Testis (tissue), 3 donors: ENCODE results near the gene UNC5CL. TPM values are rescaled to one million over a fixed set of nuclear protein-coding genes. Genes with fewer than 3 reads are reported as not detected.

Source experiments
- DNase-seq: peaks from one replicate; pipeline ENCODE4 v3.0.0-alpha.2; 2019
- H3K27ac ChIP-seq, 2 donors: fragments of 200-600 bp; sonication (generic); one replicate each; pipeline ENCODE4 v1.5.1; 2019
- H3K27me3 ChIP-seq: fragments of 200-600 bp; sonication (generic); one replicate; pipeline ENCODE4 v1.5.1; 2019
- H3K36me3 ChIP-seq: fragments of 200-600 bp; sonication (generic); one replicate; pipeline ENCODE4 v1.5.1; 2017; ENCODE audit warnings: low read depth; ENCODE audit errors: missing control alignments
- H3K4me1 ChIP-seq: fragments of 200-600 bp; sonication (generic); one replicate; pipeline ENCODE4 v1.5.1; 2019
- H3K4me3 ChIP-seq, 2 donors: fragments of 200-600 bp; sonication (generic); one replicate each; pipeline ENCODE4 v1.5.1; 2017 to 2019
- H3K9me3 ChIP-seq: fragments of 200-600 bp; sonication (generic); one replicate; pipeline ENCODE4 v1.5.1; 2017
- POLR2A ChIP-seq: fragments of 450-650 bp; IDR thresholded peaks from one replicate; pipeline ENCODE4 v1.6.1; 2017; ENCODE audit warnings: antibody characterized with exemption, mild to moderate bottlenecking, moderate library complexity
- WGBS, 2 donors: methylation state at CpG; one replicate each; pipeline ENCODE4 v1.1.5; 2018; 5-methylcytosine and 5-hydroxymethylcytosine counted together
- intact Hi-C: fragments of 100-400 bp; cut with DNase I; formaldehyde crosslinking; loops from one replicate; pipeline ENCODE4 v1.15.1; 2023; ENCODE audit warnings: low total_unique reads
- polyA plus RNA-seq: library from polyadenylated mRNA; stranded (reverse); fragments of 350-450 nt; fragmentation: Illumina TruSeq; extraction: RNeasy Lipid Tissue Mini Kit (QIAGEN cat#74804); gene quantifications from one replicate; pipeline ENCODE4 v1.2.3, GENCODE V29; 2014; ENCODE audit warnings: low read depth, low replicate concordance; ENCODE audit not compliant: insufficient read depth
- total RNA-seq, 2 donors: library from RNA; depleted of rRNA; stranded (reverse); fragments of >200 nt; gene quantifications; one replicate each; pipeline ENCODE4 v1.2.3, GENCODE V29; 2016
- TF ChIP-seq, protein P1 (sequence below), 3 experiments: fragments of 450-650 bp in 2 of 3; fragments of 200-600 bp in 1 of 3; sonication (generic) in 1 of 3; IDR thresholded peaks; one replicate each; pipeline ENCODE4 v1.5.1; 2016 to 2019; ENCODE audit warnings: antibody characterized with exemption in 3 of 3, mild to moderate bottlenecking in 2 of 3, moderate library complexity in 1 of 3

UNC5CL gene
- total and polyA plus RNA-seq, 3 donors from 2014 or later = 2.0 to 3.2 (median 3.1) TPM

DNA sequence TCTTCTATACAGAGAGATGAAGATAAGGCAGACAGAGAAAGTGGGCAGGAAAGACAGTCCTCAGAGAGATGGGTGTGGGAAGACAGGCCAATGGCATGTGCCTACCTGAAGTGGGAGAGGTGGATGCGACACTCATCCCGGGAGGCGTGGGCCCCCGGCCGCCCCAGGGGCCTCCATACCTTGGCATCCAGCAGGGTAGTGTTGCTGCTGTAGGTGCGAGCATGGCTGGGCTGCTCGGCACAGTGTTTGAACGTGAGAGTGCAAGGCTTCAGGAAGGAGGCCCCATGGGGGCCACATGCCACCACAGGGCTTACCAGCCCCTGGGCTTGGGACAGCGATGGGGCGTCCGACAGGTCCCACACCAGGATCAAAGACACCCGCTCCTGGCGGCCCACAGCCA lies 5.2 kb downstream of the UNC5CL start:
- no peaks in the 10 kb centered on the region for H3K27me3 ChIP-seq
- TF ChIP-seq, protein P1, sequence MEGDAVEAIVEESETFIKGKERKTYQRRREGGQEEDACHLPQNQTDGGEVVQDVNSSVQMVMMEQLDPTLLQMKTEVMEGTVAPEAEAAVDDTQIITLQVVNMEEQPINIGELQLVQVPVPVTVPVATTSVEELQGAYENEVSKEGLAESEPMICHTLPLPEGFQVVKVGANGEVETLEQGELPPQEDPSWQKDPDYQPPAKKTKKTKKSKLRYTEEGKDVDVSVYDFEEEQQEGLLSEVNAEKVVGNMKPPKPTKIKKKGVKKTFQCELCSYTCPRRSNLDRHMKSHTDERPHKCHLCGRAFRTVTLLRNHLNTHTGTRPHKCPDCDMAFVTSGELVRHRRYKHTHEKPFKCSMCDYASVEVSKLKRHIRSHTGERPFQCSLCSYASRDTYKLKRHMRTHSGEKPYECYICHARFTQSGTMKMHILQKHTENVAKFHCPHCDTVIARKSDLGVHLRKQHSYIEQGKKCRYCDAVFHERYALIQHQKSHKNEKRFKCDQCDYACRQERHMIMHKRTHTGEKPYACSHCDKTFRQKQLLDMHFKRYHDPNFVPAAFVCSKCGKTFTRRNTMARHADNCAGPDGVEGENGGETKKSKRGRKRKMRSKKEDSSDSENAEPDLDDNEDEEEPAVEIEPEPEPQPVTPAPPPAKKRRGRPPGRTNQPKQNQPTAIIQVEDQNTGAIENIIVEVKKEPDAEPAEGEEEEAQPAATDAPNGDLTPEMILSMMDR (IDR thresholded peaks at IDR 0.05) = no peak
- no peak for TF ChIP-seq POLR2A
- H3K4me1 ChIP-seq = peaks cover 1% of the 10 kb centered on the region
- H3K27ac ChIP-seq = no peak overlapping the region
- intact Hi-C loops = loop anchor here (10.0 kb wide), 1 partner anchor 139 kb away; no protein-coding TSS in a partner anchor
- no peak overlapping the region for H3K4me3 ChIP-seq
- H3K36me3 ChIP-seq = no peaks in the 10 kb centered on the region
- H3K9me3 ChIP-seq = no peaks in the 10 kb centered on the region
- no peak for DNase-seq
- WGBS, 2 donors = 87 to 95% methylated on average over 8 to 13 of the region's 13 CpGs

DNA sequence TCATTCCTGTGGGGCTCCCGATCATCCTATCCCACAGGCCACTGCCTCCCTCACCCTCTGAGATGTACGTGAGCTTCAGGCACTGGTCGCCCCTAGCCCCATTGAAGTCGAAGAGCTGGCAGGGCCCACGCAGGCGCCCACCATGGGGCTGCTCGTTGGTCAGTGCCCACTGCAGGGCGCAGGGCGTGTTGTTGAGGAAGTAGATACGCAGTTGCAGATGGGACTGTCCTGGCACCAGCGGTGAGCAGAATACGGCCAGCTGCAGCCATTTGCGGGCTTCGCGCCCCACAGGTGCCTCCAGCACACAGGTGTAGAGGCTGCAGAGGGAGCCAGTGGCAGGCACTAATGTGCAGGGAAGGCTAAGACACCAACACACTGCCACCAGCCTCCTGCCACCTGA lies 6.2 kb downstream of the UNC5CL start:
- Histone ChIP-seq H3K4me1 (peaks cover 5% of the 10 kb centered on the region), H3K27ac (no peak overlapping the region), H3K36me3 (no peaks in the 10 kb centered on the region), H3K4me3 (no peak overlapping the region), H3K27me3 (no peaks in the 10 kb centered on the region), H3K9me3 (no peaks in the 10 kb centered on the region)
- intact Hi-C loops = loop anchor here (10.0 kb wide), 1 partner anchor 138 kb away; no protein-coding TSS in a partner anchor
- 91 to 92% methylated on average over 8 to 15 of the region's 15 CpGs for WGBS, 2 donors
- no peak for DNase-seq
- TF ChIP-seq, protein P1 (IDR thresholded peaks at IDR 0.05) = no peak
- TF ChIP-seq POLR2A = no peak

DNA sequence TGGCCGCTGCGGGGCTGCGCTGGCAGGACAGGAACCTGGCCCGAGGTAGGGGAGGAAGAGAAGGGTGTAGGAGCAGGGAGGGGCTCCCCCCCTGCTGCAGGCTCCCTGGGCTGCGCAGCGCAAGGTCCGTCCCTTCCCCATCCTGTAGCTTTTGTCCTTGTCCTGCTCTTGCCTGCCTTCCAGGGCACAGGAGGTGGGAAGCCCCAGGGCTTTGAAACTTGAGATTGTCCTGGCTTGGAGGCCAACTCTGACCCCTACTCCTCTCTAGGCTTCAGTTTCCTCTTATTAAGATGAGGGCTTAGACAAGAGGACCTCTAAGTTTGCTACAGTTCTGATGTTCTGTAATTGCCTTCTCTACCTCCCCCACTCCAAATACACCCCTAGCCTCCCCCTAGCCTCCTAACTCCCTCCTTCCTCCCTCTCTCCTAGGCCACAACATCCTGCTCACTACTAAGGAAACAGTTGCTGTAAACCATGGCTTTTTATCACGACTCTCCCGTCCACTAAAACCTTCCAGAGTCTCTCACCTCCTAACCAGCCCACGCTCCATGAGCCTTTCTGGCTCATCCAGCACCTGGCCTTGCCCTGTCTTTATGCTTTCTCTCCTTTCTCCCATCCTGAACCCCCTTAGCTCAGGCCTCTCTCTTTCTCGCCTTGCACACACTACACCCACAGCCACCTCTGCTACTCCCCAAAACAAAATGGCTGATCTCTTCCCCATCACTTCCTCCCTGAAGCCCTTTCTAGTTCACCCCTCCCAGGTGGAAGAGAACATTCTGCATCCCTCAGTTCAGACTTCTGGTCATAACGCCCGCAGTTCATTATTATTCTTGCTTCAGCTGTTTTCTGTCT lies 10.2 kb downstream of the UNC5CL start:
- Histone ChIP-seq H3K4me1 (peaks cover 11% of the 10 kb centered on the region), H3K4me3 (peak overlapping the region; percentile 63 to 64), H3K27ac (peak overlapping the region; percentile 8 to 34), H3K9me3 (no peaks in the 10 kb centered on the region), H3K27me3 (no peaks in the 10 kb centered on the region), H3K36me3 (no peaks in the 10 kb centered on the region)
- no peak for DNase-seq
- intact Hi-C loops = no loop called here
- TF ChIP-seq, protein P1 (IDR thresholded peaks at IDR 0.05) = no peak
- TF ChIP-seq POLR2A = no peak
- 33 to 61% methylated on average over 7 to 13 of the region's 13 CpGs for WGBS, 2 donors

DNA sequence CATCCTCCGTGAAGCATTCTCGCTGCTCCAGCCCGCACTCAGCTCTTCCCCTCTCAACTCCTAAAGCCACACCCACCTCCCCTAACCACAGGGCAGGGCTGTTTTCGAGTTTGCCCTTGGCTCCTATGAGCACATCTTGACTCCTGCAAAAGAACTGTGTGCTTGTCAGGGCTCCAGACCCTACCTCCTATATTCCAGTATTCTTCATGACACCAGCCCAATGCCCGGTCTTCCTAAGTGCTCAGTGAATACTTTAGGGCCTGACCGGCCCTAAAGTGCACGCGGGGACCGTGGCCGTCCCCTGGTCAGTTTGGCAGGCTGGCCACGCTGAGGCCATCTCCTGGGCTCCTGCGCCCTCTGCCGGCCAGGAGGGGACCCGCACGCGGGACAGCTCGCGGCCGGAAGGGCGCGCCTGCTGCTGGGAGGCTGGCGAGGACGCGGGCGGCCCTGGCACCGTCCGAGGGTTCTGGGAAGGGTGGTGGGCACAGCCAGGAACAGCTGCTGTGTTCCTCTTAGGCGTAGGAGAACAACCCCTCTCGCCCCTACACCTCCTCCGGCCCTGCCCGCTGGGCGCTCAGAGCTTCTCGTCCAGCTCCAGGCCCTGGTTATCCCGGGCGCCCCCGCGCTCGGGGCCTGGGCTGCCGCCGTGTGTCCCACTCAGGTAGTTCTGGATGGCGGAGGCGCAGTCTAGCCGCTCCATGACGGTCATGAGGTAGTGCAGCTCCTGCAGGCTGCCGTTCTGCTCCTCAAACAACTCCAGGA lies 11.0 kb downstream of the UNC5CL start:
- TF ChIP-seq, protein P1 (IDR thresholded peaks at IDR 0.05) = peak; percentile 91 to 96 (median 95)
- no peak for TF ChIP-seq POLR2A
- Histone ChIP-seq H3K36me3 (no peaks in the 10 kb centered on the region), H3K27me3 (no peaks in the 10 kb centered on the region), H3K9me3 (no peaks in the 10 kb centered on the region), H3K27ac (peak overlapping the region; percentile 8 to 34), H3K4me3 (peak overlapping the region; percentile 63 to 64), H3K4me1 (peaks cover 11% of the 10 kb centered on the region)
- intact Hi-C loops = no loop called here
- DNase-seq = peak; percentile 90
- 2% methylated on average over 7 to 44 of the region's 45 CpGs for WGBS, 2 donors
